Measurements from ENCODE around the gene GALNT14.

DNA sequence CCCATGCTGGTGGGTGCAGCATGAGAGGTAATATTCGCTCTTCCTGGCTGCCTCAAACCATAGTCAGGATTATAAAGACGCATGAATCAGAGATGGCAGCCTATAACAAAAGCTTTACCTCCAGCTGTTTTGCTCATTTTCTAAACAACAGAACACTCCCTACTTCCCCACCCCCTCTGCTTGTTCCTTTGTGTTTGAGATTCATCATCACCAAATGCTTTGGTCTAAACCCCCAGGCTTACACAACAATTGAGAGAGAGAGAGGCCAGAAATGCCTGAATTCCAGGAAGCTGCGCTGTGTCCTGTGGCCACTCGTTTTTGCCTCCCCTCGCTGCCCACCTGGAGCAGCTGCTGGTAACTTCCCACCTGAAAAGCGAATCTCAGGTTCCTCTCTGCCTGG is 252.2 kb downstream of the GALNT14 start:
- TF ChIP-seq, protein P1, sequence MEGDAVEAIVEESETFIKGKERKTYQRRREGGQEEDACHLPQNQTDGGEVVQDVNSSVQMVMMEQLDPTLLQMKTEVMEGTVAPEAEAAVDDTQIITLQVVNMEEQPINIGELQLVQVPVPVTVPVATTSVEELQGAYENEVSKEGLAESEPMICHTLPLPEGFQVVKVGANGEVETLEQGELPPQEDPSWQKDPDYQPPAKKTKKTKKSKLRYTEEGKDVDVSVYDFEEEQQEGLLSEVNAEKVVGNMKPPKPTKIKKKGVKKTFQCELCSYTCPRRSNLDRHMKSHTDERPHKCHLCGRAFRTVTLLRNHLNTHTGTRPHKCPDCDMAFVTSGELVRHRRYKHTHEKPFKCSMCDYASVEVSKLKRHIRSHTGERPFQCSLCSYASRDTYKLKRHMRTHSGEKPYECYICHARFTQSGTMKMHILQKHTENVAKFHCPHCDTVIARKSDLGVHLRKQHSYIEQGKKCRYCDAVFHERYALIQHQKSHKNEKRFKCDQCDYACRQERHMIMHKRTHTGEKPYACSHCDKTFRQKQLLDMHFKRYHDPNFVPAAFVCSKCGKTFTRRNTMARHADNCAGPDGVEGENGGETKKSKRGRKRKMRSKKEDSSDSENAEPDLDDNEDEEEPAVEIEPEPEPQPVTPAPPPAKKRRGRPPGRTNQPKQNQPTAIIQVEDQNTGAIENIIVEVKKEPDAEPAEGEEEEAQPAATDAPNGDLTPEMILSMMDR (conservative IDR thresholded peaks at IDR 0.05 in 1 of 2, IDR thresholded peaks at IDR 0.05 in 1 of 2; ENCODE audit: extremely low read depth in 1 of 2, insufficient read depth in 1 of 2, low read depth in 1 of 2, low read length in 2 of 2), result no peak
- no peak for TF ChIP-seq EZH2 (IDR thresholded peaks at IDR 0.05; ENCODE audit: borderline replicate concordance, low read length)
